Transverse colon (tissue), 4 donors: Measurements from ENCODE around the gene MGAT5.

Experiments used
- POLR2A ChIP-seq: fragments of 450-650 bp; IDR thresholded peaks from one replicate; pipeline ENCODE4 v1.6.1; 2016; ENCODE audit warnings: antibody characterized with exemption, mild to moderate bottlenecking, moderate library complexity
- POLR2AphosphoS5 ChIP-seq, 3 donors: sonication (generic); formaldehyde crosslinking; IDR thresholded peaks; one replicate each; pipeline ENCODE4 v1.6.1; 2016; ENCODE audit warnings: antibody characterized with exemption in 3 of 3
- TF ChIP-seq, protein P1 (sequence below), 5 experiments: fragments of 200-600 bp in 3 of 5; fragments of 450-650 bp in 2 of 5; sonication (generic) in 3 of 5; IDR thresholded peaks; 1 replicate in 2 of 5; 2 replicates in 3 of 5; pipeline ENCODE4 v1.5.1; 2016 to 2017; ENCODE audit warnings: antibody characterized with exemption in 5 of 5, inconsistent platforms in 3 of 5, mild to moderate bottlenecking in 2 of 5, moderate library complexity in 1 of 5

DNA sequence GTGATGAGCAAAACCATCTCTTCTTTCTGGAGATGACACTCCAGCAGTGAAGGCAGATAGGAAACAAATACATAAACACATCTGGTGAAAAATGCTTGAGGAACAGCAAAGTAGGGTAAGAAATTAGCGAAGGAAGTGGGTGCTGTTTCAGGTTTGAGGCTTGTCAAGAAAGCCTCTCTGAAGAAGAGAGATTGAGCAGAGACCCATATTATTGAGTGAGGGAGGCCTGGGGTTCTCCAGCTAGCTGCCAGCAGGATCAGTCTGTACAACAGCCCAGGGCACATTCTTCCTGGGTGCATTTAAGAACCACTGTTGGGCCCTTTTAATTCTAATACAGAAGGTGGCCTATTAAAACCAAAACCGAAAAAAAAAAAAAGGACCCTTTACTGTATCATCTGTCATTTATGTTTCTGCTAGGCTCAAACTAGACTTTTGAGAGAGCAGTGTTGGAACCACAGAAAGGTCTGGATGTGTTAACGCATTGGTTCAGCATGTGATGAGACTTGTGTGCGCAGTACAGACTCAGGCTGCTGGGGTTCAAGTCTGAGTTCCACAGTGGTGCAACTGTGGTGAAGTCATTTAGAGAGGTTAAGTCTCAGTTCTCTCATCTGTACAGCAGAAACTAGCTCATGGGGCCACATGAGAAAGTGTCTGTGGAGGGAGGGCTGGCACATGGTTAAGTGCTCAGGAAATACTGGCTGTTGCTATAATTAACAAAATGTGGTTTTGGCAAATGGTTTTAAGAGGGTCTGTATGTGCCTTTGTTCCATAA lies 28.9 kb downstream of the MGAT5 start:
- TF ChIP-seq, protein P1, sequence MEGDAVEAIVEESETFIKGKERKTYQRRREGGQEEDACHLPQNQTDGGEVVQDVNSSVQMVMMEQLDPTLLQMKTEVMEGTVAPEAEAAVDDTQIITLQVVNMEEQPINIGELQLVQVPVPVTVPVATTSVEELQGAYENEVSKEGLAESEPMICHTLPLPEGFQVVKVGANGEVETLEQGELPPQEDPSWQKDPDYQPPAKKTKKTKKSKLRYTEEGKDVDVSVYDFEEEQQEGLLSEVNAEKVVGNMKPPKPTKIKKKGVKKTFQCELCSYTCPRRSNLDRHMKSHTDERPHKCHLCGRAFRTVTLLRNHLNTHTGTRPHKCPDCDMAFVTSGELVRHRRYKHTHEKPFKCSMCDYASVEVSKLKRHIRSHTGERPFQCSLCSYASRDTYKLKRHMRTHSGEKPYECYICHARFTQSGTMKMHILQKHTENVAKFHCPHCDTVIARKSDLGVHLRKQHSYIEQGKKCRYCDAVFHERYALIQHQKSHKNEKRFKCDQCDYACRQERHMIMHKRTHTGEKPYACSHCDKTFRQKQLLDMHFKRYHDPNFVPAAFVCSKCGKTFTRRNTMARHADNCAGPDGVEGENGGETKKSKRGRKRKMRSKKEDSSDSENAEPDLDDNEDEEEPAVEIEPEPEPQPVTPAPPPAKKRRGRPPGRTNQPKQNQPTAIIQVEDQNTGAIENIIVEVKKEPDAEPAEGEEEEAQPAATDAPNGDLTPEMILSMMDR (IDR thresholded peaks at IDR 0.05), result no peak
- TF ChIP-seq POLR2AphosphoS5 (IDR thresholded peaks at IDR 0.05), result no peak
- TF ChIP-seq POLR2A, result no peak
